GM12878 (cell line): ENCODE measurements around the gene COL28A1. TPM values are rescaled to one million over a fixed set of nuclear protein-coding genes. Genes with fewer than 3 reads are reported as not detected.

ENCODE experiments used
- ATF7 ChIP-seq: fragments of 450-650 bp; IDR thresholded peaks from 2 replicates; pipeline ENCODE4 v1.6.1; 2016; ENCODE audit warnings: low read depth, mild to moderate bottlenecking
- BCLAF1 ChIP-seq: fragments of 450-650 bp; IDR thresholded peaks from 2 replicates; pipeline ENCODE4 v1.6.1; 2017; ENCODE audit warnings: antibody characterized with exemption, mild to moderate bottlenecking, moderate library complexity
- CHD1 ChIP-seq: IDR thresholded peaks from 2 replicates; pipeline ENCODE4 v1.6.1; 2012; ENCODE audit warnings: low read depth, low read length, improper control_type of control experiment
- CHD2 ChIP-seq: IDR thresholded peaks from 2 replicates; pipeline ENCODE4 v1.6.1; 2011; ENCODE audit warnings: low read depth, low read length, improper control_type of control experiment, borderline replicate concordance
- CHD4 ChIP-seq: fragments of 200-600 bp; sonication (generic); IDR thresholded peaks from 2 replicates; pipeline ENCODE4 v1.6.1; 2016; ENCODE audit warnings: mild to moderate bottlenecking
- CREM ChIP-seq: IDR thresholded peaks from 2 replicates; pipeline ENCODE4 v1.6.1; 2014; ENCODE audit warnings: antibody characterized with exemption, low read depth
- E4F1 ChIP-seq: fragments of 450-650 bp; IDR thresholded peaks from 2 replicates; pipeline ENCODE4 v1.6.1; 2018; ENCODE audit warnings: borderline replicate concordance, mild to moderate bottlenecking; ENCODE audit not compliant: partially characterized antibody
- FOXM1 ChIP-seq: IDR thresholded peaks from 2 replicates; pipeline ENCODE4 v1.6.1; 2012; ENCODE audit warnings: low read depth, mild to moderate bottlenecking, inconsistent platforms, low read length, moderate library complexity
- HCFC1 ChIP-seq: fragments of 150-350 bp; IDR thresholded peaks from 2 replicates; pipeline ENCODE4 v1.6.1; 2014; ENCODE audit warnings: low read length
- MEF2B ChIP-seq: fragments of 450-650 bp; IDR thresholded peaks from 2 replicates; pipeline ENCODE4 v1.6.1; 2018; ENCODE audit warnings: mild to moderate bottlenecking, moderate library complexity; ENCODE audit not compliant: partially characterized antibody, poor library complexity, severe bottlenecking
- NFYB ChIP-seq: IDR thresholded peaks from 2 replicates; pipeline ENCODE4 v1.6.1; 2011; ENCODE audit warnings: low read depth, mild to moderate bottlenecking, low read length, improper control_type of control experiment, moderate library complexity; ENCODE audit not compliant: insufficient read depth
- NR2C1 ChIP-seq: fragments of 450-650 bp; IDR thresholded peaks from 2 replicates; pipeline ENCODE4 v1.6.1; 2017; ENCODE audit warnings: antibody characterized with exemption, mild to moderate bottlenecking, moderate library complexity
- POU2F2 ChIP-seq: IDR thresholded peaks from 3 replicates; pipeline ENCODE4 v1.6.1; 2011; ENCODE audit warnings: low read depth, mild to moderate bottlenecking, low read length, borderline replicate concordance
- RB1 ChIP-seq: fragments of 450-650 bp; formaldehyde crosslinking; IDR thresholded peaks from 2 replicates; pipeline ENCODE4 v1.6.1; 2017; ENCODE audit warnings: mild to moderate bottlenecking, borderline replicate concordance
- SMAD1 ChIP-seq: fragments of 450-650 bp; IDR thresholded peaks from 2 replicates; pipeline ENCODE4 v1.6.1; 2018; ENCODE audit warnings: mild to moderate bottlenecking, low read depth; ENCODE audit not compliant: partially characterized antibody
- SMAD5 ChIP-seq: IDR thresholded peaks from 2 replicates; pipeline ENCODE4 v1.6.1; 2016; ENCODE audit warnings: antibody characterized with exemption, low read depth
- SMARCA5 ChIP-seq: fragments of 450-650 bp; IDR thresholded peaks from 2 replicates; pipeline ENCODE4 v1.6.1; 2017; ENCODE audit warnings: mild to moderate bottlenecking
- TCF12 ChIP-seq: IDR thresholded peaks from 2 replicates; pipeline ENCODE4 v1.6.1; 2011; ENCODE audit warnings: low read depth, mild to moderate bottlenecking, low read length
- ZNF207 ChIP-seq: fragments of 450-650 bp; IDR thresholded peaks from 2 replicates; pipeline ENCODE4 v1.6.1; 2014; ENCODE audit warnings: antibody characterized with exemption, mild to moderate bottlenecking, borderline replicate concordance
- ZNF622 ChIP-seq: fragments of 450-650 bp; IDR thresholded peaks from 2 replicates; pipeline ENCODE4 v1.6.1; 2017; ENCODE audit warnings: mild to moderate bottlenecking, inconsistent platforms
- ZSCAN29 ChIP-seq: fragments of 450-650 bp; IDR thresholded peaks from 2 replicates; pipeline ENCODE4 v1.6.1; 2017; ENCODE audit warnings: mild to moderate bottlenecking, moderate library complexity
- polyA plus RNA-seq, 11 experiments: library from polyadenylated mRNA; depleted of rRNA in 4 of 11; unstranded in 6 of 11; stranded (reverse) in 5 of 11; fragments of >200 nt; fragmentation: Nextera tagmentation in 4 of 11; fragmentation: Illumina TruSeq in 1 of 11; extraction: Ambion mirVana in 4 of 11; extraction: Trizol in 1 of 11; gene quantifications; 1 replicate in 1 of 11; 2 replicates in 10 of 11; pipeline versions ENCODE4 v1.2.1 to v1.2.3, GENCODE V29; 2011 to 2016; ENCODE audit warnings: inconsistent platforms in 2 of 11, missing spikeins in 2 of 11, low read depth in 1 of 11
- total RNA-seq, 4 experiments: library from RNA; depleted of rRNA in 3 of 4; stranded (reverse); fragments of >200 nt in 3 of 4; fragmentation: Illumina TruSeq in 1 of 4; extraction: Trizol in 1 of 4; gene quantifications; 2 replicates each; pipeline versions ENCODE4 v1.2.1 to v1.2.3, GENCODE V29; 2013 to 2021
- TF ChIP-seq, protein P1 (sequence below): fragments of 450-650 bp; formaldehyde crosslinking; IDR thresholded peaks from 2 replicates; pipeline ENCODE4 v1.4.0; 2020; ENCODE audit warnings: mild to moderate bottlenecking, moderate library complexity

Gene COL28A1
- total and polyA plus RNA-seq, 10 of the 15 experiments (the other 5 are each of a cell fraction or from before 2014, with no cell fraction given), result 0.05 to 0.22 TPM; not detected in 8

GRCh38 chr7:7566651-7567611 lies 31.3 kb upstream of the COL28A1 start, which contains the start of gene MIOS (continued):
- TF ChIP-seq ATF7 (no peak), NFYB (no peak), CREM (no peak), CHD1 (0 out of 2 replicates have a peak, but pooled peaks have one; percentile 57), TCF12 (no peak), MEF2B (no peak), ZSCAN29 (peak; percentile 80), ZNF622 (no peak), HCFC1 (peak; percentile 41; the same call in 1 of the 2 replicates), SMAD1 (no peak), NR2C1 (peak; percentile 52; the same call in 1 of the 2 replicates), CHD4 (no peak), FOXM1 (no peak), RB1 (peak; percentile 93), CHD2 (no peak), POU2F2 (no peak; the same call in 2 of the 3 replicates), ZNF207 (peak; percentile 93), SMAD5 (no peak), SMARCA5 (peak; percentile 89; the same call in 1 of the 2 replicates), E4F1 (no peak), BCLAF1 (no peak)
- TF ChIP-seq, protein P1, sequence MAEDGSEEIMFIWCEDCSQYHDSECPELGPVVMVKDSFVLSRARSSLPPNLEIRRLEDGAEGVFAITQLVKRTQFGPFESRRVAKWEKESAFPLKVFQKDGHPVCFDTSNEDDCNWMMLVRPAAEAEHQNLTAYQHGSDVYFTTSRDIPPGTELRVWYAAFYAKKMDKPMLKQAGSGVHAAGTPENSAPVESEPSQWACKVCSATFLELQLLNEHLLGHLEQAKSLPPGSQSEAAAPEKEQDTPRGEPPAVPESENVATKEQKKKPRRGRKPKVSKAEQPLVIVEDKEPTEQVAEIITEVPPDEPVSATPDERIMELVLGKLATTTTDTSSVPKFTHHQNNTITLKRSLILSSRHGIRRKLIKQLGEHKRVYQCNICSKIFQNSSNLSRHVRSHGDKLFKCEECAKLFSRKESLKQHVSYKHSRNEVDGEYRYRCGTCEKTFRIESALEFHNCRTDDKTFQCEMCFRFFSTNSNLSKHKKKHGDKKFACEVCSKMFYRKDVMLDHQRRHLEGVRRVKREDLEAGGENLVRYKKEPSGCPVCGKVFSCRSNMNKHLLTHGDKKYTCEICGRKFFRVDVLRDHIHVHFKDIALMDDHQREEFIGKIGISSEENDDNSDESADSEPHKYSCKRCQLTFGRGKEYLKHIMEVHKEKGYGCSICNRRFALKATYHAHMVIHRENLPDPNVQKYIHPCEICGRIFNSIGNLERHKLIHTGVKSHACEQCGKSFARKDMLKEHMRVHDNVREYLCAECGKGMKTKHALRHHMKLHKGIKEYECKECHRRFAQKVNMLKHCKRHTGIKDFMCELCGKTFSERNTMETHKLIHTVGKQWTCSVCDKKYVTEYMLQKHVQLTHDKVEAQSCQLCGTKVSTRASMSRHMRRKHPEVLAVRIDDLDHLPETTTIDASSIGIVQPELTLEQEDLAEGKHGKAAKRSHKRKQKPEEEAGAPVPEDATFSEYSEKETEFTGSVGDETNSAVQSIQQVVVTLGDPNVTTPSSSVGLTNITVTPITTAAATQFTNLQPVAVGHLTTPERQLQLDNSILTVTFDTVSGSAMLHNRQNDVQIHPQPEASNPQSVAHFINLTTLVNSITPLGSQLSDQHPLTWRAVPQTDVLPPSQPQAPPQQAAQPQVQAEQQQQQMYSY, result no peak
